ENCODE results near the gene STK39. TPM values are rescaled to one million over a fixed set of nuclear protein-coding genes. Genes with fewer than 3 reads are reported as not detected.

STK39 gene
- total and polyA plus RNA-seq, 4 donors: 8.5 to 18.7 (median 11.2) TPM

DNA sequence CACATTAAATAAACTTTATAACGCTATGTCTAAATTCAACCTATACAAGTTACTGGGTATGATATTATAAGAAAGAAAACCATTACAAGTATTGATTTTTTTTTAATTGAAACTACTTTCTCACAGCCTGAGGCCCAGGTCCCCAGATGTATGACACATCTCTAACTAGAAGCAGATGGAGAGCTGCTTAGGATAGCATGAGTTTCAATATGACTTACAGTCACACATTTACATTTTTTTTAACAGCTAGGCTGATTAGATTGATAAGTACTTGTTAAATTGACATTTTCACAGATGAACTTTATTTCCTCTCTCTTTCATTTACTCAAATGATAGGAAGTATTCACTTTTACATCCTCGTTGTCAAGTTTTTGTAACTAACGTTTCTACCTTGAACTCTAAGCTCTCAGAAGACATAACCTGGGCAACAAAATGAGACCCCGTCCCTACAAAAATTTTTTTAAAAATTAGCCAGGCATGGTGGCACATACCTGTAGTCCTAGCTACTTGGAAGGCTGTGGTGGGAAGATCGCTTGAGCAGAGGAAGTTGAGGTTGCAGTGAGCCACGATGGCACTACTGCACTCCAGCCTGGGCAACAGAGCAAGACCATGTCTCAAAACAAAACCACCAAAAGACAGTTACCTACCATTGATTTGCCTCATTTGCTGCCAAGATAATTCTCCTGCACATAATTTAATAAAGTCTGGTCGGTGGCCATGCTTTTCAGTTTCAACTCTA lies 52.4 kb downstream of the STK39 start:
- H3K27me3 ChIP-seq (ENCODE audit: control insufficient read depth in 3 of 3, insufficient read depth in 3 of 3, low read length in 2 of 3): no peaks in the 10 kb centered on the region
- DNase-seq: no peak
- no peak overlapping the region for H3K9ac ChIP-seq (ENCODE audit: insufficient read depth in 1 of 2, low read length in 2 of 2)
- ATAC-seq (ENCODE audit: insufficient read depth, low FRiP score): no peak
- no peaks in the 10 kb centered on the region for H3K36me3 ChIP-seq (ENCODE audit: control insufficient read depth in 4 of 4, insufficient read depth in 4 of 4, low read length in 4 of 4)
- TF ChIP-seq, protein P1, sequence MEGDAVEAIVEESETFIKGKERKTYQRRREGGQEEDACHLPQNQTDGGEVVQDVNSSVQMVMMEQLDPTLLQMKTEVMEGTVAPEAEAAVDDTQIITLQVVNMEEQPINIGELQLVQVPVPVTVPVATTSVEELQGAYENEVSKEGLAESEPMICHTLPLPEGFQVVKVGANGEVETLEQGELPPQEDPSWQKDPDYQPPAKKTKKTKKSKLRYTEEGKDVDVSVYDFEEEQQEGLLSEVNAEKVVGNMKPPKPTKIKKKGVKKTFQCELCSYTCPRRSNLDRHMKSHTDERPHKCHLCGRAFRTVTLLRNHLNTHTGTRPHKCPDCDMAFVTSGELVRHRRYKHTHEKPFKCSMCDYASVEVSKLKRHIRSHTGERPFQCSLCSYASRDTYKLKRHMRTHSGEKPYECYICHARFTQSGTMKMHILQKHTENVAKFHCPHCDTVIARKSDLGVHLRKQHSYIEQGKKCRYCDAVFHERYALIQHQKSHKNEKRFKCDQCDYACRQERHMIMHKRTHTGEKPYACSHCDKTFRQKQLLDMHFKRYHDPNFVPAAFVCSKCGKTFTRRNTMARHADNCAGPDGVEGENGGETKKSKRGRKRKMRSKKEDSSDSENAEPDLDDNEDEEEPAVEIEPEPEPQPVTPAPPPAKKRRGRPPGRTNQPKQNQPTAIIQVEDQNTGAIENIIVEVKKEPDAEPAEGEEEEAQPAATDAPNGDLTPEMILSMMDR (IDR thresholded peaks at IDR 0.05; ENCODE audit: control extremely low read depth, extremely low read depth): no peak
- H3K9me3 ChIP-seq (ENCODE audit: control insufficient read depth in 4 of 4, insufficient read depth in 3 of 4, low read length in 3 of 4): no peaks in the 10 kb centered on the region
- 60 to 77% methylated on average over 7 of the region's 7 CpGs for whole genome bisulfite sequencing, 2 donors
- H3K4me3 ChIP-seq: no peak overlapping the region
- H3K27ac ChIP-seq (ENCODE audit: low read depth in 1 of 2, low read length in 1 of 2): no peak overlapping the region
- H3K4me1 ChIP-seq (ENCODE audit: control insufficient read depth in 5 of 5, insufficient read depth in 5 of 5, low read length in 5 of 5): peaks cover 3 to 37% (median 17%) of the 10 kb centered on the region in 5 donors

DNA sequence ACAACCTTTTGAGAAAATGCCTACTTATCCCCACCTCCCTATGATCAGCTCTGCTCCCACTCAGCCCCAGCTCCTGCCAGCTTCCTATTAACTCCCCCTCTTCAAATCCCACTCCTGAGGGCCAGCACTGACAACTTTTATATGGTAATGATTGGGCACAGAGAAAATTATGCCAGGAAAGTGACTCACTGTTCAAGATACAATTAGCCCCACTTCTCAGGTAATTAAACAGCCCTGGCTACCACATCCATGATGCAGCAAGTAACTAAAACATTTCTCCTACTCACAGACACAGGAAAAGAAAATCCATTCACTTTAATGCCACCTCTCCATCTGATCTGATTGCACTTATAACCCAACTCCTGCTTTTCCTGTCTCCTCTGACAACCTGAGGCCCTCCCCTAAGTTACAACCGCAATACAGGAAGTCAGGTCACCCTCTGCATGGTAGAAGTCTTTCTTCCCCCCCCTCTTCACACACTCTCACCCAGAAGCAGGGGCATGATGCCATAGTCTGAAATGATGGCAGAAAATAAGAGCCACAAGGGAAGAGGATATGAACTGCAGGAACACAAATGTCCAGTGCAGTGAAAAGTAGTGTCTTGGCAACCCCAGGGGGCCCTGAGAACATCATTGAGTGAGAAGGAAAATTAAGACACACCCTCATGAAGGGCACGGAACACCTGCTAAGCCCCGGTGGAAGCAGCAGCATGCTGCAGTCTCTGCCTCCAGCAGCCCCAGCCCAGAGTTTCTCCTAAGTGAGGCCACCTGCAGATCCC lies 54.4 kb downstream of the STK39 start:
- 24 to 36% methylated on average over 3 of the region's 3 CpGs for WGBS, 2 donors
- H3K4me3 ChIP-seq: no peak overlapping the region
- DNase-seq (no peak), ATAC-seq (ENCODE audit: insufficient read depth, low FRiP score) (peak; percentile 30)
- H3K9ac ChIP-seq (ENCODE audit: insufficient read depth in 1 of 2, low read length in 2 of 2): peak overlapping the region in 1 of 2 donors; percentile 13
- TF ChIP-seq, protein P1 (IDR thresholded peaks at IDR 0.05; ENCODE audit: control extremely low read depth, extremely low read depth): no peak
- no peaks in the 10 kb centered on the region for H3K27me3 ChIP-seq (ENCODE audit: control insufficient read depth in 3 of 3, insufficient read depth in 3 of 3, low read length in 2 of 3)
- no peaks in the 10 kb centered on the region for H3K9me3 ChIP-seq (ENCODE audit: control insufficient read depth in 4 of 4, insufficient read depth in 3 of 4, low read length in 3 of 4)
- no peaks in the 10 kb centered on the region for H3K36me3 ChIP-seq (ENCODE audit: control insufficient read depth in 4 of 4, insufficient read depth in 4 of 4, low read length in 4 of 4)
- H3K4me1 ChIP-seq (ENCODE audit: control insufficient read depth in 5 of 5, insufficient read depth in 5 of 5, low read length in 5 of 5): peaks cover 3 to 46% (median 11%) of the 10 kb centered on the region in 5 donors
- H3K27ac ChIP-seq (ENCODE audit: low read depth in 1 of 2, low read length in 1 of 2): no peak overlapping the region

GRCh38 chr2:168191955-168192785 lies 55.2 kb downstream of the STK39 start:
- peak in 1 of 3 donors; percentile 29 for DNase-seq
- no peak overlapping the region for H3K9ac ChIP-seq (ENCODE audit: insufficient read depth in 1 of 2, low read length in 2 of 2)
- H3K36me3 ChIP-seq (ENCODE audit: control insufficient read depth in 4 of 4, insufficient read depth in 4 of 4, low read length in 4 of 4): no peaks in the 10 kb centered on the region
- WGBS, 2 donors: 87 to 88% methylated on average over 6 of the region's 6 CpGs
- no peaks in the 10 kb centered on the region for H3K27me3 ChIP-seq (ENCODE audit: control insufficient read depth in 3 of 3, insufficient read depth in 3 of 3, low read length in 2 of 3)
- H3K27ac ChIP-seq (ENCODE audit: low read depth in 1 of 2, low read length in 1 of 2): no peak overlapping the region
- peaks cover 3 to 50% (median 11%) of the 10 kb centered on the region in 5 donors for H3K4me1 ChIP-seq (ENCODE audit: control insufficient read depth in 5 of 5, insufficient read depth in 5 of 5, low read length in 5 of 5)
- no peak overlapping the region for H3K4me3 ChIP-seq
- H3K9me3 ChIP-seq (ENCODE audit: control insufficient read depth in 4 of 4, insufficient read depth in 3 of 4, low read length in 3 of 4): no peaks in the 10 kb centered on the region
- TF ChIP-seq, protein P1 (IDR thresholded peaks at IDR 0.05; ENCODE audit: control extremely low read depth, extremely low read depth): no peak
- peak; percentile 7 for ATAC-seq (ENCODE audit: insufficient read depth, low FRiP score)
